GM12878 (cell line): ENCODE results near the gene SMARCAL1. TPM values are rescaled to one million over a fixed set of nuclear protein-coding genes. Genes with fewer than 3 reads are reported as not detected.

ENCODE experiments used
- ATAC-seq: fragments of 200-7000 bp; cut with Tn5 transposase; 3 replicates; pipeline ENCODE4 v1.9.1; 2020; ENCODE audit warnings: mild to moderate bottlenecking, moderate library complexity
- BruUV-seq: library from RNA; stranded (reverse); fragments of 400-500 nt; replicated peaks from 2 replicates; lab custom pipeline; 2021; lab: Mats Ljungman, UMichigan
- CTCF ChIA-PET: fragments of 300-600 bp; sonication (Branson Sonifier 250); formaldehyde crosslinking; extraction: SDS; loops from one replicate; lab custom pipeline; 2021; ENCODE audit warnings: inconsistent platforms; lab: Yijun Ruan, JAX
- POLR2A ChIA-PET: fragments of 350-600 bp; formaldehyde crosslinking; extraction: SDS; loops from one replicate; lab custom pipeline; 2021; ENCODE audit warnings: inconsistent platforms; lab: Charles Lee
- RAD21 ChIA-PET: fragments of 300-600 bp; sonication (Branson Sonifier 250); formaldehyde crosslinking; loops from one replicate; lab custom pipeline; 2023; ENCODE audit warnings: antibody characterized with exemption; ENCODE audit not compliant: unreplicated experiment; lab: Charles Lee
- SMC1A ChIA-PET: fragments of 300-600 bp; sonication (Branson Sonifier 250); formaldehyde crosslinking; loops from one replicate; lab custom pipeline; 2023; ENCODE audit not compliant: unreplicated experiment, uncharacterized antibody; lab: Charles Lee
- DNase-seq: peaks from one replicate; pipeline ENCODE4 v3.0.0-alpha.2; 2011; ENCODE audit warnings: low read depth, low spot score
- FAIRE-seq: peaks from 3 replicates; lab custom pipeline; 2011; peaks lifted over from hg19 to GRCh38; lab: Jason Lieb, UNC
- H2AFZ ChIP-seq: 2 replicates; pipeline ENCODE4 v1.6.0; 2011; ENCODE audit warnings: low read depth, low read length, control low read depth; ENCODE audit not compliant: control insufficient read depth
- H3K27ac ChIP-seq: 2 replicates; pipeline ENCODE4 v1.5.1; 2011; ENCODE audit warnings: control low read depth; ENCODE audit not compliant: control insufficient read depth, insufficient read depth
- H3K27me3 ChIP-seq, 2 experiments: replicated peaks in 1 of 2; 2 replicates each; pipeline versions ENCODE4 v1.6.0 to v1.6.1; 2011; ENCODE audit warnings: low read length in 1 of 2; ENCODE audit not compliant: control insufficient read depth in 2 of 2, insufficient read depth in 2 of 2
- H3K36me3 ChIP-seq, 2 experiments: 2 replicates each; pipeline ENCODE4 v1.5.1; 2011; ENCODE audit warnings: low read length in 1 of 2; ENCODE audit not compliant: control insufficient read depth in 2 of 2, insufficient read depth in 2 of 2
- H3K4me1 ChIP-seq: 2 replicates; pipeline ENCODE4 v1.6.1; 2011; ENCODE audit warnings: mild to moderate bottlenecking, low read length, moderate library complexity, mixed read lengths; ENCODE audit not compliant: control insufficient read depth, insufficient read depth
- H3K4me2 ChIP-seq: 2 replicates; pipeline ENCODE4 v1.6.0; 2011; ENCODE audit warnings: control low read depth; ENCODE audit not compliant: control insufficient read depth, insufficient read depth
- H3K4me3 ChIP-seq: fragments of 200-600 bp; sonication (generic); 2 replicates; pipeline ENCODE4 v1.5.1; 2016
- H3K79me2 ChIP-seq: 2 replicates; pipeline ENCODE4 v1.6.0; 2011; ENCODE audit warnings: low read length; ENCODE audit not compliant: control insufficient read depth, insufficient read depth
- H3K9ac ChIP-seq: 2 replicates; pipeline ENCODE4 v1.8.0; 2011; ENCODE audit warnings: low read length, control low read depth, mixed read lengths; ENCODE audit not compliant: control insufficient read depth, insufficient read depth
- H3K9me3 ChIP-seq: replicated peaks from 3 replicates; pipeline ENCODE4 v1.5.1; 2011; ENCODE audit warnings: mild to moderate bottlenecking, low read length; ENCODE audit not compliant: control insufficient read depth, insufficient read depth
- H4K20me1 ChIP-seq: 2 replicates; pipeline ENCODE4 v1.6.0; 2011; ENCODE audit not compliant: control insufficient read depth, insufficient read depth
- CHD2 ChIP-seq: IDR thresholded peaks from 2 replicates; pipeline ENCODE4 v1.6.1; 2011; ENCODE audit warnings: low read depth, low read length, improper control_type of control experiment, borderline replicate concordance
- WGBS: methylation state at CpG from one replicate; pipeline ENCODE4 v1.1.6; 2016; ENCODE audit warnings: low lambda C conversion rate; ENCODE audit not compliant: insufficient replicate concordance, insufficient coverage; ENCODE audit errors: missing lambda C conversion rate; 5-methylcytosine and 5-hydroxymethylcytosine counted together
- in situ Hi-C: fragments of 300-500 bp; cut with MboI; formaldehyde crosslinking; loops from 9 replicates; pipeline ENCODE4 v1.14.3; 2018; ENCODE audit warnings: mixed read lengths
- intact Hi-C: fragments of 100-400 bp; cut with micrococcal nuclease; formaldehyde crosslinking; loops from one replicate; pipeline ENCODE4 v1.14.2; 2022; ENCODE audit not compliant: unreplicated experiment
- polyA plus RNA-seq, 11 experiments: library from polyadenylated mRNA; depleted of rRNA in 4 of 11; unstranded in 6 of 11; stranded (reverse) in 5 of 11; fragments of >200 nt; fragmentation: Nextera tagmentation in 4 of 11; fragmentation: Illumina TruSeq in 1 of 11; extraction: Ambion mirVana in 4 of 11; extraction: Trizol in 1 of 11; gene quantifications; 1 replicate in 1 of 11; 2 replicates in 10 of 11; pipeline versions ENCODE4 v1.2.1 to v1.2.3, GENCODE V29; 2011 to 2016; ENCODE audit warnings: inconsistent platforms in 2 of 11, missing spikeins in 2 of 11, low read depth in 1 of 11
- total RNA-seq, 4 experiments: library from RNA; depleted of rRNA in 3 of 4; stranded (reverse); fragments of >200 nt in 3 of 4; fragmentation: Illumina TruSeq in 1 of 4; extraction: Trizol in 1 of 4; gene quantifications; 2 replicates each; pipeline versions ENCODE4 v1.2.1 to v1.2.3, GENCODE V29; 2013 to 2021
- TF ChIP-seq, protein P1 (sequence below): IDR thresholded peaks from 2 replicates; pipeline ENCODE4 v1.6.1; 2012; ENCODE audit warnings: mild to moderate bottlenecking, low read depth, low read length
- TF ChIP-seq, protein P2 (sequence below): fragments of 450-650 bp; IDR thresholded peaks from 2 replicates; pipeline ENCODE4 v1.6.1; 2016; ENCODE audit warnings: mild to moderate bottlenecking
- TF ChIP-seq, protein P3 (sequence below): fragments of 450-650 bp; formaldehyde crosslinking; IDR thresholded peaks from 2 replicates; pipeline ENCODE4 v1.4.0; 2020; ENCODE audit warnings: mild to moderate bottlenecking, moderate library complexity

SMARCAL1 gene
- total and polyA plus RNA-seq, 10 of the 15 experiments (the other 5 are each of a cell fraction or from before 2014, with no cell fraction given), result 10.8 to 32.9 (median 21.8) TPM

DNA sequence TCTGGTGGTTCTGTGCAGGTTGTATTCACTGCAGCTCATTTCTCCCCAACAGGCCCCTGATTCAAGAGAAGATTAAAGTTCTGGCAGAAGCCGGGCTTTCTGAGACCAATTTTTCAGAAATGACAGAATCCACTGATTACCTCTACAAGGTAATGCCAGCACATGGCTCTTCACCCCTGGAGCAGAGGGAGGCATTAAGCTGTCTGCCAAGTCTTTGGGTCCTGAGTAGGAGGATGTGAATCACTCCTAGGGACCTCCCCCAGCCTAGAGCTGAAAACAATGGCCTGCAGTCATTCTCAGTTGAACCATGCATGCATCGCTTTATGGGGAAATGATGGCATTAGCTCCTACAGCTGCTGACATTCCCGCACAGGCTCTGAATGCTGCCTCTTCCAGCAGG is 65.9 kb downstream of the SMARCAL1 start:
- no TSS peak for BruUV-seq
- H2AFZ ChIP-seq, result no peak overlapping the region
- H3K36me3 ChIP-seq, result peaks cover 2 to 4% of the 10 kb centered on the region in 2 experiments
- H3K27me3 ChIP-seq, result no peaks in the 10 kb centered on the region
- H3K79me2 ChIP-seq, result no peaks in the 10 kb centered on the region
- intact Hi-C loops, result no loop called here
- H3K4me2 ChIP-seq, result no peak overlapping the region
- no peak overlapping the region for H3K9ac ChIP-seq
- ATAC-seq, result no peak
- ChIA-PET CTCF (interaction anchor here (0.5 to 1.1 kb wide), 3 partner anchors 13 to 951 kb away, joined by 3 to 4 read pairs (median 3); no protein-coding TSS in a partner anchor), SMC1A (interaction anchor here (1.6 kb wide), 1 partner anchor 20 kb away, joined by 4 read pairs; the partner anchor contains the start of gene RPL37A), RAD21 (no interaction called here), POLR2A (interaction anchor here (1.6 to 1.7 kb wide), 2 partner anchors 13 to 20 kb away, joined by 5 to 7 read pairs; partner anchors contain the start of gene RPL37A)
- no peak overlapping the region for H3K4me3 ChIP-seq
- no peak overlapping the region for H3K27ac ChIP-seq
- in situ Hi-C loops, result no loop called here
- DNase-seq, result no peak
- no peak for FAIRE-seq
- H3K4me1 ChIP-seq, result peaks cover 8% of the 10 kb centered on the region
- 98% methylated on average over 3 of the region's 3 CpGs for WGBS
- H4K20me1 ChIP-seq, result no peaks in the 10 kb centered on the region
- no peaks in the 10 kb centered on the region for H3K9me3 ChIP-seq
- TF ChIP-seq, protein P1, sequence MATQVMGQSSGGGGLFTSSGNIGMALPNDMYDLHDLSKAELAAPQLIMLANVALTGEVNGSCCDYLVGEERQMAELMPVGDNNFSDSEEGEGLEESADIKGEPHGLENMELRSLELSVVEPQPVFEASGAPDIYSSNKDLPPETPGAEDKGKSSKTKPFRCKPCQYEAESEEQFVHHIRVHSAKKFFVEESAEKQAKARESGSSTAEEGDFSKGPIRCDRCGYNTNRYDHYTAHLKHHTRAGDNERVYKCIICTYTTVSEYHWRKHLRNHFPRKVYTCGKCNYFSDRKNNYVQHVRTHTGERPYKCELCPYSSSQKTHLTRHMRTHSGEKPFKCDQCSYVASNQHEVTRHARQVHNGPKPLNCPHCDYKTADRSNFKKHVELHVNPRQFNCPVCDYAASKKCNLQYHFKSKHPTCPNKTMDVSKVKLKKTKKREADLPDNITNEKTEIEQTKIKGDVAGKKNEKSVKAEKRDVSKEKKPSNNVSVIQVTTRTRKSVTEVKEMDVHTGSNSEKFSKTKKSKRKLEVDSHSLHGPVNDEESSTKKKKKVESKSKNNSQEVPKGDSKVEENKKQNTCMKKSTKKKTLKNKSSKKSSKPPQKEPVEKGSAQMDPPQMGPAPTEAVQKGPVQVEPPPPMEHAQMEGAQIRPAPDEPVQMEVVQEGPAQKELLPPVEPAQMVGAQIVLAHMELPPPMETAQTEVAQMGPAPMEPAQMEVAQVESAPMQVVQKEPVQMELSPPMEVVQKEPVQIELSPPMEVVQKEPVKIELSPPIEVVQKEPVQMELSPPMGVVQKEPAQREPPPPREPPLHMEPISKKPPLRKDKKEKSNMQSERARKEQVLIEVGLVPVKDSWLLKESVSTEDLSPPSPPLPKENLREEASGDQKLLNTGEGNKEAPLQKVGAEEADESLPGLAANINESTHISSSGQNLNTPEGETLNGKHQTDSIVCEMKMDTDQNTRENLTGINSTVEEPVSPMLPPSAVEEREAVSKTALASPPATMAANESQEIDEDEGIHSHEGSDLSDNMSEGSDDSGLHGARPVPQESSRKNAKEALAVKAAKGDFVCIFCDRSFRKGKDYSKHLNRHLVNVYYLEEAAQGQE, result no peak
- TF ChIP-seq, protein P2, sequence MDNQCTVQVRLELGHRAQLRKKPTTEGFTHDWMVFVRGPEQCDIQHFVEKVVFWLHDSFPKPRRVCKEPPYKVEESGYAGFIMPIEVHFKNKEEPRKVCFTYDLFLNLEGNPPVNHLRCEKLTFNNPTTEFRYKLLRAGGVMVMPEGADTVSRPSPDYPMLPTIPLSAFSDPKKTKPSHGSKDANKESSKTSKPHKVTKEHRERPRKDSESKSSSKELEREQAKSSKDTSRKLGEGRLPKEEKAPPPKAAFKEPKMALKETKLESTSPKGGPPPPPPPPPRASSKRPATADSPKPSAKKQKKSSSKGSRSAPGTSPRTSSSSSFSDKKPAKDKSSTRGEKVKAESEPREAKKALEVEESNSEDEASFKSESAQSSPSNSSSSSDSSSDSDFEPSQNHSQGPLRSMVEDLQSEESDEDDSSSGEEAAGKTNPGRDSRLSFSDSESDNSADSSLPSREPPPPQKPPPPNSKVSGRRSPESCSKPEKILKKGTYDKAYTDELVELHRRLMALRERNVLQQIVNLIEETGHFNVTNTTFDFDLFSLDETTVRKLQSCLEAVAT, result peak; percentile 36; the same call in 1 of the 2 replicates
- TF ChIP-seq, protein P3, sequence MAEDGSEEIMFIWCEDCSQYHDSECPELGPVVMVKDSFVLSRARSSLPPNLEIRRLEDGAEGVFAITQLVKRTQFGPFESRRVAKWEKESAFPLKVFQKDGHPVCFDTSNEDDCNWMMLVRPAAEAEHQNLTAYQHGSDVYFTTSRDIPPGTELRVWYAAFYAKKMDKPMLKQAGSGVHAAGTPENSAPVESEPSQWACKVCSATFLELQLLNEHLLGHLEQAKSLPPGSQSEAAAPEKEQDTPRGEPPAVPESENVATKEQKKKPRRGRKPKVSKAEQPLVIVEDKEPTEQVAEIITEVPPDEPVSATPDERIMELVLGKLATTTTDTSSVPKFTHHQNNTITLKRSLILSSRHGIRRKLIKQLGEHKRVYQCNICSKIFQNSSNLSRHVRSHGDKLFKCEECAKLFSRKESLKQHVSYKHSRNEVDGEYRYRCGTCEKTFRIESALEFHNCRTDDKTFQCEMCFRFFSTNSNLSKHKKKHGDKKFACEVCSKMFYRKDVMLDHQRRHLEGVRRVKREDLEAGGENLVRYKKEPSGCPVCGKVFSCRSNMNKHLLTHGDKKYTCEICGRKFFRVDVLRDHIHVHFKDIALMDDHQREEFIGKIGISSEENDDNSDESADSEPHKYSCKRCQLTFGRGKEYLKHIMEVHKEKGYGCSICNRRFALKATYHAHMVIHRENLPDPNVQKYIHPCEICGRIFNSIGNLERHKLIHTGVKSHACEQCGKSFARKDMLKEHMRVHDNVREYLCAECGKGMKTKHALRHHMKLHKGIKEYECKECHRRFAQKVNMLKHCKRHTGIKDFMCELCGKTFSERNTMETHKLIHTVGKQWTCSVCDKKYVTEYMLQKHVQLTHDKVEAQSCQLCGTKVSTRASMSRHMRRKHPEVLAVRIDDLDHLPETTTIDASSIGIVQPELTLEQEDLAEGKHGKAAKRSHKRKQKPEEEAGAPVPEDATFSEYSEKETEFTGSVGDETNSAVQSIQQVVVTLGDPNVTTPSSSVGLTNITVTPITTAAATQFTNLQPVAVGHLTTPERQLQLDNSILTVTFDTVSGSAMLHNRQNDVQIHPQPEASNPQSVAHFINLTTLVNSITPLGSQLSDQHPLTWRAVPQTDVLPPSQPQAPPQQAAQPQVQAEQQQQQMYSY (CRISPR knock-in tag), result no peak
- no peak for TF ChIP-seq CHD2
